Keratinocyte (primary cell): ENCODE data around the gene UNC13C. TPM values are rescaled to one million over a fixed set of nuclear protein-coding genes. Genes with fewer than 3 reads are reported as not detected.

Experiments used
- DNase-seq: peaks from one replicate; pipeline ENCODE4 v3.0.0-alpha.2; 2011; ENCODE audit warnings: low read depth, missing footprints, low spot score
- FAIRE-seq: peaks from 2 replicates; lab custom pipeline; 2011; peaks lifted over from hg19 to GRCh38; lab: Jason Lieb, UNC
- H2AFZ ChIP-seq: 2 replicates; pipeline ENCODE4 v1.6.0; 2012; ENCODE audit warnings: low read length, control low read depth, inconsistent platforms; ENCODE audit not compliant: control insufficient read depth
- H3K27ac ChIP-seq: 2 replicates; pipeline ENCODE4 v1.5.1; 2011; ENCODE audit warnings: low read length; ENCODE audit not compliant: control insufficient read depth, insufficient read depth
- H3K27me3 ChIP-seq: 3 replicates; pipeline ENCODE4 v1.6.0; 2011; ENCODE audit warnings: low read length; ENCODE audit not compliant: control insufficient read depth, insufficient read depth; ENCODE audit errors: extremely low read depth
- H3K36me3 ChIP-seq, 2 experiments: 2 replicates in 1 of 2; 3 replicates in 1 of 2; pipeline ENCODE4 v1.5.1; 2011; ENCODE audit warnings: low read length in 2 of 2, mild to moderate bottlenecking in 1 of 2; ENCODE audit not compliant: control insufficient read depth in 2 of 2, insufficient read depth in 2 of 2; ENCODE audit errors: extremely low read depth in 1 of 2
- H3K4me1 ChIP-seq: 3 replicates; pipeline ENCODE4 v1.5.1; 2011; ENCODE audit warnings: low read length; ENCODE audit not compliant: control insufficient read depth, insufficient read depth; ENCODE audit errors: extremely low read depth
- H3K4me2 ChIP-seq: 3 replicates; pipeline ENCODE4 v1.6.0; 2011; ENCODE audit warnings: low read depth, low read length; ENCODE audit not compliant: control insufficient read depth, insufficient read depth; ENCODE audit errors: extremely low read depth
- H3K4me3 ChIP-seq, 3 experiments: fragments of 200-600 bp in 1 of 3; sonication (generic) in 1 of 3; 2 replicates in 2 of 3; 3 replicates in 1 of 3; pipeline ENCODE4 v1.5.1; 2011 to 2016; ENCODE audit warnings: low read length in 3 of 3, mild to moderate bottlenecking in 3 of 3, control low read depth in 2 of 3, inconsistent platforms in 1 of 3, low read depth in 1 of 3, mixed read lengths in 1 of 3, mixed run types in 1 of 3, moderate library complexity in 1 of 3; ENCODE audit not compliant: control insufficient read depth in 2 of 3, insufficient read depth in 2 of 3; ENCODE audit errors: extremely low read depth in 1 of 3
- H3K79me2 ChIP-seq: 2 replicates; pipeline ENCODE4 v1.6.0; 2012; ENCODE audit warnings: low read length; ENCODE audit not compliant: control insufficient read depth, insufficient read depth
- H3K9ac ChIP-seq: 3 replicates; pipeline ENCODE4 v1.6.0; 2011; ENCODE audit warnings: low read length; ENCODE audit not compliant: control insufficient read depth, insufficient read depth; ENCODE audit errors: extremely low read depth
- H3K9me1 ChIP-seq: 3 replicates; pipeline ENCODE4 v1.6.0; 2011; ENCODE audit warnings: low read length; ENCODE audit not compliant: control insufficient read depth, insufficient read depth; ENCODE audit errors: extremely low read depth
- H3K9me3 ChIP-seq: 2 replicates; pipeline ENCODE4 v1.5.1; 2012; ENCODE audit warnings: low read depth, low read length; ENCODE audit not compliant: control insufficient read depth
- H4K20me1 ChIP-seq: 3 replicates; pipeline ENCODE4 v1.6.0; 2011; ENCODE audit warnings: low read length; ENCODE audit not compliant: control insufficient read depth, insufficient read depth; ENCODE audit errors: extremely low read depth
- EZH2 ChIP-seq: IDR thresholded peaks from one replicate; pipeline ENCODE4 v1.6.1; 2012; ENCODE audit warnings: inconsistent platforms, mild to moderate bottlenecking, low read length, moderate library complexity
- dilution Hi-C: fragments of 300-500 bp; cut with MboI; formaldehyde crosslinking; loops from one replicate; pipeline ENCODE4 v1.7.0; 2020; ENCODE audit warnings: low sequenced_read_pairs; ENCODE audit not compliant: extremely low pct_ligation_motif_present
- polyA plus RNA-seq, 5 experiments: library from polyadenylated mRNA; depleted of rRNA in 3 of 5; stranded (reverse) in 3 of 5; stranded (forward) in 1 of 5; unstranded in 1 of 5; fragments of >200 nt; gene quantifications; 1 replicate in 1 of 5; 2 replicates in 3 of 5; 3 replicates in 1 of 5; pipeline versions ENCODE4 v1.2.1 to v1.2.3, GENCODE V29; 2011 to 2012; ENCODE audit warnings: missing spikeins in 2 of 5, low read depth in 1 of 5, low replicate concordance in 1 of 5
- TF ChIP-seq, protein P1 (sequence below), 3 experiments: IDR thresholded peaks in 1 of 3; conservative IDR thresholded peaks in 1 of 3; optimal IDR thresholded peaks in 1 of 3; 2 replicates in 2 of 3; 3 replicates in 1 of 3; pipeline versions ENCODE3 to v1.5.1; 2011; ENCODE audit warnings: low read length in 3 of 3, mild to moderate bottlenecking in 3 of 3, moderate library complexity in 2 of 3, control low read depth in 1 of 3, inconsistent platforms in 1 of 3; ENCODE audit not compliant: insufficient read depth in 2 of 3; ENCODE audit errors: extremely low read depth in 1 of 3

Gene UNC13C
- polyA plus RNA-seq, 1 donor (not counting 4 experiments of a cell fraction or from before 2014, with no cell fraction given): not detected

DNA sequence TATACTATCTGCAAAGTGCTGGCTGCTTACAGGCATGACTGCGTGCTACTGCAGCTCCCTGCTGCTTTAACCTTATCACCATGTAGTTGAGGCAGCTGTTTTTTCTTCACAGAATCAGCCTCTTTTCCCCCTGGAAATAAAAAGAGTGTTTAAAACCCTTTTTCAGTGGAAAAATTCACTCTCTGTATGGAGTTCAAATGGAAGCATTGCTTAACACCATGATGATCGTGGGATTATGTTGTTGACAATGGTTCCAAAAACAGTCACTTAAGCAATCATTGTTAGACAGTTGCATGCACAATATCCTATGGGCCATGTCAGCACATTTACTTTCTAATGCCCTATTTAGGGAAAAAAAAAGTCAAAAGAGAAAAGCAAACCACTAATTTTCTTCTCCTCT is 536.4 kb downstream of the UNC13C start:
- H3K4me1 ChIP-seq: no peaks in the 10 kb centered on the region
- no peaks in the 10 kb centered on the region for H3K27me3 ChIP-seq
- H3K4me3 ChIP-seq: no peak overlapping the region
- H3K9me1 ChIP-seq: no peaks in the 10 kb centered on the region
- DNase-seq (no peak), FAIRE-seq (no peak)
- H2AFZ ChIP-seq: no peak overlapping the region
- H4K20me1 ChIP-seq: no peaks in the 10 kb centered on the region
- no peak overlapping the region for H3K4me2 ChIP-seq
- dilution Hi-C loops: no loop called here
- TF ChIP-seq, protein P1, sequence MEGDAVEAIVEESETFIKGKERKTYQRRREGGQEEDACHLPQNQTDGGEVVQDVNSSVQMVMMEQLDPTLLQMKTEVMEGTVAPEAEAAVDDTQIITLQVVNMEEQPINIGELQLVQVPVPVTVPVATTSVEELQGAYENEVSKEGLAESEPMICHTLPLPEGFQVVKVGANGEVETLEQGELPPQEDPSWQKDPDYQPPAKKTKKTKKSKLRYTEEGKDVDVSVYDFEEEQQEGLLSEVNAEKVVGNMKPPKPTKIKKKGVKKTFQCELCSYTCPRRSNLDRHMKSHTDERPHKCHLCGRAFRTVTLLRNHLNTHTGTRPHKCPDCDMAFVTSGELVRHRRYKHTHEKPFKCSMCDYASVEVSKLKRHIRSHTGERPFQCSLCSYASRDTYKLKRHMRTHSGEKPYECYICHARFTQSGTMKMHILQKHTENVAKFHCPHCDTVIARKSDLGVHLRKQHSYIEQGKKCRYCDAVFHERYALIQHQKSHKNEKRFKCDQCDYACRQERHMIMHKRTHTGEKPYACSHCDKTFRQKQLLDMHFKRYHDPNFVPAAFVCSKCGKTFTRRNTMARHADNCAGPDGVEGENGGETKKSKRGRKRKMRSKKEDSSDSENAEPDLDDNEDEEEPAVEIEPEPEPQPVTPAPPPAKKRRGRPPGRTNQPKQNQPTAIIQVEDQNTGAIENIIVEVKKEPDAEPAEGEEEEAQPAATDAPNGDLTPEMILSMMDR (optimal IDR thresholded peaks at IDR 0.05 in 1 of 3, IDR thresholded peaks at IDR 0.05 in 1 of 3, conservative IDR thresholded peaks at IDR 0.05 in 1 of 3; ENCODE audit: extremely low read depth in 1 of 3, insufficient read depth in 2 of 3, low read length in 3 of 3): no peak
- H3K9ac ChIP-seq: no peak overlapping the region
- H3K36me3 ChIP-seq: no peaks in the 10 kb centered on the region
- H3K9me3 ChIP-seq: no peaks in the 10 kb centered on the region
- no peak overlapping the region for H3K27ac ChIP-seq
- H3K79me2 ChIP-seq: no peaks in the 10 kb centered on the region

DNA sequence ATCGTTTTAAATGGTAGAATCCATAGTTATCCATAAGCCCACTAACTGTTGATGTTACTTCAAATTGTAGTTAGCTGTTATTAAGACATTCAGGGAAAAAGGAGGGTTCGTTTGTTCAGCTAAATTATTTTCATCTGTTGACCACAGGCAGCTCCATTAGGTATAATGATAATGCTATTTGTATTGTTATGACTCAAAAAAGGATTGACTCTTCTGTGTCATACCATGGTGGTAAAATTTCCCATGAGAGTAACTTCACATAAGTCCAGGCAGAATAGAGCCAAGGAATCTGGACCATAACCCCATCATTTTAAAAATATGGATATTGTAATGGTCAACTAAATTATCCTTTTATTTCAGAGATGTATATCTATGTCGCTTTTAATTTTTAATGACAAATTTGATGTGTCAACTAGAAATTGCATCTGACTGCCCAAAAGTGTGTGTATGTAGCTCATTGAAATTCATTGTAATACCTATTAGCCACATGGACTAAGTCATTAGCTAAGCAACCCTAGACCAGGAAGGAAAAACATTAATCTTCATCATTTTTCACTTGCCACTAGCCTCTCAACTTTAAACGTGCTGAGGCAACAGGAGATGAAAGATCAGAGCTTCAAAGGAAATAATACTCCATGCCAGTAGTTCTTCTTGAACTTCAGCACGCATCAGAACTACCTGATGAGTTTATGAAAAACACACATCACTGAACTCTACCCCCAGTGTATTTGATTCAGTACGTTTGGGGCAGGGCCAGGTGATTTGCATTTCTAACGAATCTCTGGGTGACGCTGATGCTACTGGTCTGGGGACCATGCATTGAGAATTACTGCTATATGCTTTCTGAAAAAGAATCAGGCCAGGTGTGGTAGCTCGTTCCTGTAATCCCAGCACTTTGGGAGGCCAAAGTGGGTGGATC is 537.7 kb downstream of the UNC13C start:
- dilution Hi-C loops: no loop called here
- Histone ChIP-seq H2AFZ (no peak overlapping the region), H3K9me1 (no peaks in the 10 kb centered on the region), H3K36me3 (no peaks in the 10 kb centered on the region), H3K9ac (no peak overlapping the region), H3K4me2 (no peak overlapping the region), H3K4me1 (no peaks in the 10 kb centered on the region), H4K20me1 (no peaks in the 10 kb centered on the region), H3K79me2 (no peaks in the 10 kb centered on the region), H3K9me3 (no peaks in the 10 kb centered on the region), H3K27me3 (no peaks in the 10 kb centered on the region), H3K4me3 (no peak overlapping the region), H3K27ac (no peak overlapping the region)
- FAIRE-seq: no peak
- DNase-seq: no peak
- TF ChIP-seq, protein P1 (optimal IDR thresholded peaks at IDR 0.05 in 1 of 3, IDR thresholded peaks at IDR 0.05 in 1 of 3, conservative IDR thresholded peaks at IDR 0.05 in 1 of 3; ENCODE audit: extremely low read depth in 1 of 3, insufficient read depth in 2 of 3, low read length in 3 of 3): no peak
- TF ChIP-seq EZH2: no peak
